ENCODE results near the gene CD177.
"Not testable (repeated sequence)": the region's sequence is repeated elsewhere in the genome, so short reads cannot be mapped to it uniquely, and the experiment has no call there.

The CD177 gene

DNA sequence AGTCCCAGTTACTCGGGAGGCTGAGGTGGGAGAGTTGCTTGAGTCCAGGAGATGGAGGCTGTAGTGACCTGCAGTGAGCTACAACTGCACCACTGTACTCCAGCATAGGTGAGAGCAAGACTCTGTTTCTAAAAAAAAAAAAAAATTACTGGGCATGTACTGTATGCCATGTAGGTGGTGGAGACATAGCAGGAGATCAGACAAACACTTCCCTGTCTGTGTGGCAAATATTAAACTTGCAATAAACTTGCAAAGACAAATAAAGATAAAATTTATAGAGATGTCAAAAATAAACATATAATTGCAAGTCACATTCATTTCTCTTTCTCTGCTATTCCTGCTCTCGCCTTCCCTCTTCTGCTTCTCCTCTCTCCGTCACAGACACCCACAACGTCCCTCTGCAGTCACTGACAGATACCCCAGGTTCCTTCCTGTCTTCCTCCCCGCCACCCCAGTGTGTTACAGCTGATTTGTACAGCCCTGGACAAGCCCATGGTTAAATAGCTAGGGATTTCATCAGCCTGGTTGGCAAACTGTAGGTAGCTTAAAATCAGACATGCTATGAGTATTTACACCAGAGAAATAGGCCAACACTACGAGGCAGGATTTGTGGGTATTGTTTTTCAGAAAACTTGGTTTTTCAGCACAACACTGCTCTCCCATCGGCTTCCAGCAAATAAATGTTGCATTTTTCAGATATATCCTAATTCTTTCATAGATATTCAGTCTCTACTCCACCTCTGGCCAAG is 1.3 kb upstream of the CD177 start:
- no peak overlapping the region for H3K4me3 ChIP-seq (ENCODE audit: low read depth, low read length)
- TF ChIP-seq CTCF (IDR thresholded peaks at IDR 0.05; ENCODE audit: low read depth, low read length, missing control alignments) = no peak
- no peak for DNase-seq (ENCODE audit: low read depth)

DNA sequence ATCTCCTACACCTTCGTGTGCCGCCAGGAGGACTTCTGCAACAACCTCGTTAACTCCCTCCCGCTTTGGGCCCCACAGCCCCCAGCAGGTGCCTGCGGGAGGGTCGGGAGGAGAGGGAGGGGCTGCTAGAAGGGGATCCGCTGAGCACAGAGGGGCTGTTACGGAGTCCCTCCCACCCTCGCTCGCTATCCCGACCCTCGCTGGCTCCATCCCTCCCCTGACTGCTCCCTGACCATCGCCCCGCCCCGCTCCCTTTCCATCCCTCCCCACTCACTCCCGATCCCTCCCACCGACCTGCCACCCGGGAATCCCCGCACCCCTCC is 780 bp downstream of the CD177 start:
- no peak for TF ChIP-seq CTCF (IDR thresholded peaks at IDR 0.05; ENCODE audit: low read depth, low read length, missing control alignments)
- H3K4me3 ChIP-seq (ENCODE audit: low read depth, low read length) = no peak overlapping the region
- DNase-seq (ENCODE audit: low read depth) = no peak

GRCh38 chr19:43356749-43357148 is 3.3 kb downstream of the CD177 start:
- DNase-seq (ENCODE audit: low read depth); H3K4me3 ChIP-seq (ENCODE audit: low read depth, low read length): not testable (repeated sequence)

GRCh38 chr19:43362179-43362578 is 8.7 kb downstream of the CD177 start:
- no peak for DNase-seq (ENCODE audit: low read depth)
- H3K4me3 ChIP-seq (ENCODE audit: low read depth, low read length) = no peak overlapping the region
- TF ChIP-seq CTCF (IDR thresholded peaks at IDR 0.05; ENCODE audit: low read depth, low read length, missing control alignments) = no peak

DNA sequence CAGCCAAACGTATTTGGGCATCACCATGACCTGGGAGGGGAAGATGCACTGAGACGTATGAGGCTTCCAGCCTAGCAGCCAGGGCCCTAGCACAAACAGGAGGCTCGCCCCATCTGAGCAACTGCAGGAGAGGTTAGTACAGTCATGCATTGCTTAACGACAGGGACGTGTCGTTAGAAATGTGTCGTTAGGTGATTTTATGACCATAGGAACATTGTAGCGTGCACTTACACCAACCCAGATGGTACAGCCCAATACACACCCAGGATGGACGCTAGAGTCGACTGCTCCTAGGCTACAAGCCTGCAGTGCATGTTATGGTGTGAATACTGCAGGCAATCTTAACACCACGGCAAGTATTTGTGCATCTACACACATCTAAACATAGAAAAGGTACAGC is 9.3 kb downstream of the CD177 start:
- DNase-seq (ENCODE audit: low read depth) = no peak
- H3K4me3 ChIP-seq (ENCODE audit: low read depth, low read length) = no peak overlapping the region
- no peak for TF ChIP-seq CTCF (IDR thresholded peaks at IDR 0.05; ENCODE audit: low read depth, low read length, missing control alignments)

DNA sequence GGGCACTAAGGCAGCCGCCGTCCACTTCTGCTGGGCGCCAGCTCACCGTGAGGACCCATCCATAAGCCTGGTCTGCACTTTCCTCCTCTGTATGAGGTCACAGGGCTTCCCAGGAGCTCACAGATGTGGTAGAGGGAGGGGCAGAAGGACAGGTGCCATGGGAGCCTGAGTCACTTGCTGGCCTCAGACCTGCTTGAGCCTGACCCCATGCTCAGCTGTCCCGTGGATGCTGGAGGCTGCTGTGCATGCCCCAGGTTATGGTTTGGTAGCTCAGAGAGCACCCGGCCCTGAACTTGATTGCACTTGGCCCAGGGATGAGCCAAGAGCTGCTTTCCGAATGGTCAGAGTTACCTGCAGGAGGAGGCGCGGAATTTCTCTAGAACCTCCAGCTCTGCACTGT is 12.2 kb downstream of the CD177 start:
- DNase-seq (ENCODE audit: low read depth); H3K4me3 ChIP-seq (ENCODE audit: low read depth, low read length): not testable (repeated sequence)

- no peak for TF ChIP-seq CTCF (IDR thresholded peaks at IDR 0.05; ENCODE audit: low read depth, low read length, missing control alignments)
- H3K4me3 ChIP-seq (ENCODE audit: low read depth, low read length) = no peak overlapping the region
- no peak for DNase-seq (ENCODE audit: low read depth)
These were observed 14.3 kb downstream of the CD177 start for GRCh38 chr19:43367822-43368221.

- H3K4me3 ChIP-seq (ENCODE audit: low read depth, low read length) = not testable (repeated sequence)
These were observed 15.4 kb downstream of the CD177 start for GRCh38 chr19:43368897-43369296.

GRCh38 chr19:43371909-43372308 is 18.4 kb downstream of the CD177 start:
- DNase-seq (ENCODE audit: low read depth) = no peak
- H3K4me3 ChIP-seq (ENCODE audit: low read depth, low read length) = no peak overlapping the region
- TF ChIP-seq CTCF (IDR thresholded peaks at IDR 0.05; ENCODE audit: low read depth, low read length, missing control alignments) = no peak

More at GRCh38 chr19:43368897-43369296, 15.4 kb downstream of the CD177 start:
- not testable (repeated sequence) for DNase-seq (ENCODE audit: low read depth)
